COLO829 (cell line): ENCODE measurements around the gene YIPF3.
A peak's percentile ranks its signal among the peaks of the same experiment; 100 is the strongest.
"Not testable (repeated sequence)": the region's sequence is repeated elsewhere in the genome, so short reads cannot be mapped to it uniquely, and the experiment has no call there.

Experiments
- DNase-seq: peaks from one replicate; pipeline ENCODE4 v3.0.0; 2012; ENCODE audit warnings: low spot score

YIPF3 gene

GRCh38 chr6:43516697-43517504 lies at the start of gene YIPF3, which contains the start of gene POLR1C:
Gene YIPF3, minus strand, starts transcription at chr6:43516926. Its CDS starts 119 bp downstream, at chr6:43516807.
Gene POLR1C, plus strand, starts transcription at chr6:43517089. Its CDS starts 21 bp downstream, at chr6:43517110.
- DNase-seq = peak; percentile 99

GRCh38 chr6:43559328-43559727 lies 42.6 kb upstream of the YIPF3 start:
- no peak for DNase-seq

GRCh38 chr6:43557620-43558019 lies 40.9 kb upstream of the YIPF3 start:
- not testable (repeated sequence) for DNase-seq

GRCh38 chr6:43547222-43547621 lies 30.5 kb upstream of the YIPF3 start:
- no peak for DNase-seq

GRCh38 chr6:43544461-43544860 lies 27.7 kb upstream of the YIPF3 start:
- no peak for DNase-seq

- no peak for DNase-seq
Observed at GRCh38 chr6:43541774-43542471, 25.2 kb upstream of the YIPF3 start.

GRCh38 chr6:43540507-43540906 lies 23.8 kb upstream of the YIPF3 start:
- DNase-seq = no peak

GRCh38 chr6:43539409-43539808 lies 22.7 kb upstream of the YIPF3 start:
- not testable (repeated sequence) for DNase-seq

GRCh38 chr6:43538986-43539385 lies 22.3 kb upstream of the YIPF3 start:
- DNase-seq = not testable (repeated sequence)

- no peak for DNase-seq
Observed at GRCh38 chr6:43532201-43532600, 15.5 kb upstream of the YIPF3 start.

- DNase-seq = no peak
Observed at GRCh38 chr6:43524483-43524961, 7.8 kb upstream of the YIPF3 start.

GRCh38 chr6:43523284-43523683 lies 6.6 kb upstream of the YIPF3 start:
- DNase-seq = no peak

GRCh38 chr6:43522547-43523261 lies 6.0 kb upstream of the YIPF3 start:
- no peak for DNase-seq

GRCh38 chr6:43521836-43522235 lies 5.1 kb upstream of the YIPF3 start:
- DNase-seq = no peak

GRCh38 chr6:43520097-43520496 lies 3.4 kb upstream of the YIPF3 start:
- DNase-seq = no peak

GRCh38 chr6:43517505-43518357 lies 1.0 kb upstream of the YIPF3 start:
- no peak for DNase-seq

- DNase-seq = no peak
Observed at GRCh38 chr6:43516367-43516696, 394 bp downstream of the YIPF3 start.

- no peak for DNase-seq
Observed at GRCh38 chr6:43515808-43516207, 918 bp downstream of the YIPF3 start.

- DNase-seq = no peak
Observed at GRCh38 chr6:43511824-43512415, 4.8 kb downstream of the YIPF3 start.

- no peak for DNase-seq
Observed at GRCh38 chr6:43510827-43511163, 5.9 kb downstream of the YIPF3 start.
